HEK293 (cell line): ENCODE data around the gene GATAD2A.

Experiments
- CTCF ChIA-PET: fragments of 350-600 bp; formaldehyde crosslinking; extraction: SDS; loops from one replicate; lab custom pipeline; 2021; ENCODE audit warnings: antibody characterized with exemption; lab: Yijun Ruan, JAX
- POLR2A ChIA-PET: fragments of 300-600 bp; formaldehyde crosslinking; extraction: SDS; loops from one replicate; lab custom pipeline; 2020; ENCODE audit warnings: antibody characterized with exemption, inconsistent platforms; lab: Yijun Ruan, JAX
- H3K27ac ChIP-seq: fragments of 200-500 bp; sonication (Bioruptor generic); 2 replicates; pipeline ENCODE4 v1.5.1; 2014; ENCODE audit warnings: low read depth, low read length, control low read depth, inconsistent platforms; ENCODE audit errors: extremely low read depth
- H3K36me3 ChIP-seq, 2 experiments: fragments of 200-500 bp in 1 of 2; sonication (Bioruptor generic) in 1 of 2; 1 replicate in 1 of 2; 2 replicates in 1 of 2; pipeline ENCODE4 v1.5.1; 2014 to 2017; ENCODE audit warnings: inconsistent platforms in 2 of 2, low read length in 2 of 2; ENCODE audit not compliant: control insufficient read depth in 2 of 2, insufficient read depth in 1 of 2
- H3K4me1 ChIP-seq: fragments of 200-500 bp; sonication (Bioruptor generic); 2 replicates; pipeline ENCODE4 v1.5.1; 2014; ENCODE audit warnings: mild to moderate bottlenecking, low read length, inconsistent platforms; ENCODE audit not compliant: control insufficient read depth, insufficient read depth
- H3K4me3 ChIP-seq: 2 replicates; pipeline ENCODE4 v1.5.1; 2011; ENCODE audit warnings: low read depth, mild to moderate bottlenecking, control low read depth, low read length, moderate library complexity
- H3K9me3 ChIP-seq: fragments of 200-500 bp; sonication (Bioruptor generic); 2 replicates; pipeline ENCODE4 v1.5.1; 2014; ENCODE audit warnings: low read depth, low read length, inconsistent platforms; ENCODE audit not compliant: control insufficient read depth, insufficient read depth
- HOXC10 ChIP-seq: sonication (generic); formaldehyde crosslinking; IDR thresholded peaks from 2 replicates; pipeline ENCODE4 v1.8.1; 2023; ENCODE audit warnings: mild to moderate bottlenecking, missing genetic modification reagents
- MYNN ChIP-seq: fragments of 450-650 bp; formaldehyde crosslinking; IDR thresholded peaks from 2 replicates; pipeline ENCODE4 v1.5.1; 2016; ENCODE audit warnings: missing biosample characterization, missing genetic modification characterization, borderline replicate concordance
- MZF1 ChIP-seq: fragments of 450-650 bp; formaldehyde crosslinking; IDR thresholded peaks from 2 replicates; pipeline ENCODE4 v1.5.1; 2017; ENCODE audit warnings: missing biosample characterization, missing genetic modification characterization, borderline replicate concordance
- ZBTB20 ChIP-seq: fragments of 450-650 bp; formaldehyde crosslinking; IDR thresholded peaks from 2 replicates; pipeline ENCODE4 v1.5.1; 2016; ENCODE audit warnings: missing biosample characterization, missing genetic modification characterization
- ZBTB48 ChIP-seq: fragments of 450-650 bp; formaldehyde crosslinking; IDR thresholded peaks from 2 replicates; pipeline ENCODE4 v1.5.1; 2016; ENCODE audit warnings: missing biosample characterization, missing genetic modification characterization
- ZNF366 ChIP-seq: fragments of 450-650 bp; formaldehyde crosslinking; conservative IDR thresholded peaks from 2 replicates; pipeline ENCODE4 v1.5.1; 2016; ENCODE audit warnings: missing biosample characterization, missing genetic modification characterization
- ZNF48 ChIP-seq: fragments of 450-650 bp; formaldehyde crosslinking; IDR thresholded peaks from 2 replicates; pipeline ENCODE4 v1.5.1; 2016; ENCODE audit warnings: missing biosample characterization, missing genetic modification characterization
- ZNF514 ChIP-seq: fragments of 450-650 bp; formaldehyde crosslinking; IDR thresholded peaks from 2 replicates; pipeline ENCODE4 v1.5.1; 2016; ENCODE audit warnings: missing biosample characterization, missing genetic modification characterization
- ZNF555 ChIP-seq: fragments of 450-650 bp; formaldehyde crosslinking; conservative IDR thresholded peaks from 2 replicates; pipeline ENCODE4 v1.5.1; 2017; ENCODE audit warnings: missing biosample characterization, mild to moderate bottlenecking, missing genetic modification characterization, inconsistent platforms
- ZNF600 ChIP-seq: fragments of 450-650 bp; formaldehyde crosslinking; IDR thresholded peaks from 2 replicates; pipeline ENCODE4 v1.5.1; 2016; ENCODE audit warnings: missing biosample characterization, missing genetic modification characterization
- ZNF664 ChIP-seq: fragments of 450-650 bp; formaldehyde crosslinking; IDR thresholded peaks from 2 replicates; pipeline ENCODE4 v1.5.1; 2016; ENCODE audit warnings: missing biosample characterization, missing genetic modification characterization
- ZSCAN30 ChIP-seq: fragments of 450-650 bp; IDR thresholded peaks from 2 replicates; pipeline ENCODE4 v1.5.1; 2018; ENCODE audit warnings: missing biosample characterization, mild to moderate bottlenecking, missing genetic modification characterization, moderate library complexity
- TF ChIP-seq, protein P1 (sequence below): fragments of 450-650 bp; formaldehyde crosslinking; IDR thresholded peaks from 2 replicates; pipeline ENCODE4 v1.5.1; 2017; ENCODE audit warnings: missing biosample characterization, missing genetic modification characterization
- TF ChIP-seq, protein P2 (sequence below): fragments of 450-650 bp; formaldehyde crosslinking; IDR thresholded peaks from 2 replicates; pipeline ENCODE4 v1.5.1; 2016; ENCODE audit warnings: missing biosample characterization, missing genetic modification characterization
- TF ChIP-seq, protein P3 (sequence below): fragments of 450-650 bp; formaldehyde crosslinking; IDR thresholded peaks from 2 replicates; pipeline ENCODE4 v1.5.1; 2016; ENCODE audit warnings: missing biosample characterization, missing genetic modification characterization
- TF ChIP-seq, protein P4 (sequence below): fragments of 450-650 bp; formaldehyde crosslinking; IDR thresholded peaks from 2 replicates; pipeline ENCODE4 v1.5.1; 2016; ENCODE audit warnings: missing biosample characterization, missing genetic modification characterization
- TF ChIP-seq, protein P5 (sequence below): fragments of 450-650 bp; formaldehyde crosslinking; IDR thresholded peaks from 2 replicates; pipeline ENCODE4 v1.5.1; 2017; ENCODE audit warnings: missing biosample characterization, missing genetic modification characterization
- TF ChIP-seq, protein P6 (sequence below): fragments of 450-650 bp; formaldehyde crosslinking; IDR thresholded peaks from 2 replicates; pipeline ENCODE4 v1.5.1; 2016; ENCODE audit warnings: missing biosample characterization, missing genetic modification characterization

Gene GATAD2A

DNA sequence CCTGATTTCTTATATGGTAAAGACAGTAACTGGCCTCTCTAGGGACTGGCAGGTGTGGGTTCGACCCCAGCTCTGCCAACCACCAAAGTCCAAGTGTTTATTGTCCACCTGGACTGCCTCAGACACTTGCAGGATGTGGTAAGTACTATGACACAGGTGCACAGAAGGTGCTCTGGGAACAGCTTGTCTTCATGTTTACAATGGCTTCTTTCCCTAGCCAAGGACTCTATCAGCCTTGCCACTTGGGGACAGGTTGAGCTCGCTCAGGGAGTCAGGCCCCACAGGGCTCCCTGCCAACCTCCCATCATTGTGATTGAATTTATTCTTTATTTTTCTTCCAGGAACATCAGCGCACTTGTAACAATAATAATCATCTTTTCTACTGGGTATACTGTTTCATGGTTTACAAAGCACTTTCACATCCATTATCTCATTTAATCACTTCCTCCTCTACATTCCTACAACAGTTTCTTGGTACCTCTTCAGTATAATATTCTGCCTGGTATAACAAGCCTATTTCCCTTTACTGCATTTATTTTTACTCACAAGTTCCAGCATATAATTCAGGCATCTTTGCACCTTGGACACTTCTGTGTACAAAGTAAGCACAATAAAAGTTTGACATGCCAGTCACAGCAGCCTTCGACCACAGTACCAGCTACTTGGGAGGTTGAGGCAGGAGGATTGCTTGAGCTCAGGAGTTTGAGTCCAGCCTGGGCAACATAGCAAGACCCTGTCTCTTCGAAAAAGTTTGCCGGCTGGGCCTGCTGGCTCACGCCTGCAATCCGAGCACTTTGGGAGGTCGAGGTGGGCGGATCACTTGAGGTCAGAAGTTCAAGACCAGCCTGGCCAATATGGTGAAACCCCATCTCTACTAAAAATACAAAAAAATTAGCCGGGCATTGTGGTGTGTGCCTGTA is 24.2 kb upstream of the GATAD2A start (continued):
- TF ChIP-seq ZNF600 (tag by site-specific recombination) (no peak), MZF1 (tag by site-specific recombination) (no peak), ZNF514 (tag by site-specific recombination) (no peak), ZNF48 (tag by site-specific recombination) (no peak), MYNN (no peak), ZSCAN30 (tag by site-specific recombination) (no peak), ZNF366 (tag by site-specific recombination) (no peak), ZNF555 (tag by site-specific recombination) (no peak), HOXC10 (CRISPR knock-in tag) (no peak), ZBTB48 (tag by site-specific recombination) (no peak)
- TF ChIP-seq, protein P1, sequence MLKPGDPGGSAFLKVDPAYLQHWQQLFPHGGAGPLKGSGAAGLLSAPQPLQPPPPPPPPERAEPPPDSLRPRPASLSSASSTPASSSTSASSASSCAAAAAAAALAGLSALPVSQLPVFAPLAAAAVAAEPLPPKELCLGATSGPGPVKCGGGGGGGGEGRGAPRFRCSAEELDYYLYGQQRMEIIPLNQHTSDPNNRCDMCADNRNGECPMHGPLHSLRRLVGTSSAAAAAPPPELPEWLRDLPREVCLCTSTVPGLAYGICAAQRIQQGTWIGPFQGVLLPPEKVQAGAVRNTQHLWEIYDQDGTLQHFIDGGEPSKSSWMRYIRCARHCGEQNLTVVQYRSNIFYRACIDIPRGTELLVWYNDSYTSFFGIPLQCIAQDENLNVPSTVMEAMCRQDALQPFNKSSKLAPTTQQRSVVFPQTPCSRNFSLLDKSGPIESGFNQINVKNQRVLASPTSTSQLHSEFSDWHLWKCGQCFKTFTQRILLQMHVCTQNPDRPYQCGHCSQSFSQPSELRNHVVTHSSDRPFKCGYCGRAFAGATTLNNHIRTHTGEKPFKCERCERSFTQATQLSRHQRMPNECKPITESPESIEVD, result peak; percentile 92
- TF ChIP-seq, protein P2, sequence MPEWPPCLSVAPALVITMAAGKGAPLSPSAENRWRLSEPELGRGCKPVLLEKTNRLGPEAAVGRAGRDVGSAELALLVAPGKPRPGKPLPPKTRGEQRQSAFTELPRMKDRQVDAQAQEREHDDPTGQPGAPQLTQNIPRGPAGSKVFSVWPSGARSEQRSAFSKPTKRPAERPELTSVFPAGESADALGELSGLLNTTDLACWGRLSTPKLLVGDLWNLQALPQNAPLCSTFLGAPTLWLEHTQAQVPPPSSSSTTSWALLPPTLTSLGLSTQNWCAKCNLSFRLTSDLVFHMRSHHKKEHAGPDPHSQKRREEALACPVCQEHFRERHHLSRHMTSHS, result no peak
- TF ChIP-seq, protein P3, sequence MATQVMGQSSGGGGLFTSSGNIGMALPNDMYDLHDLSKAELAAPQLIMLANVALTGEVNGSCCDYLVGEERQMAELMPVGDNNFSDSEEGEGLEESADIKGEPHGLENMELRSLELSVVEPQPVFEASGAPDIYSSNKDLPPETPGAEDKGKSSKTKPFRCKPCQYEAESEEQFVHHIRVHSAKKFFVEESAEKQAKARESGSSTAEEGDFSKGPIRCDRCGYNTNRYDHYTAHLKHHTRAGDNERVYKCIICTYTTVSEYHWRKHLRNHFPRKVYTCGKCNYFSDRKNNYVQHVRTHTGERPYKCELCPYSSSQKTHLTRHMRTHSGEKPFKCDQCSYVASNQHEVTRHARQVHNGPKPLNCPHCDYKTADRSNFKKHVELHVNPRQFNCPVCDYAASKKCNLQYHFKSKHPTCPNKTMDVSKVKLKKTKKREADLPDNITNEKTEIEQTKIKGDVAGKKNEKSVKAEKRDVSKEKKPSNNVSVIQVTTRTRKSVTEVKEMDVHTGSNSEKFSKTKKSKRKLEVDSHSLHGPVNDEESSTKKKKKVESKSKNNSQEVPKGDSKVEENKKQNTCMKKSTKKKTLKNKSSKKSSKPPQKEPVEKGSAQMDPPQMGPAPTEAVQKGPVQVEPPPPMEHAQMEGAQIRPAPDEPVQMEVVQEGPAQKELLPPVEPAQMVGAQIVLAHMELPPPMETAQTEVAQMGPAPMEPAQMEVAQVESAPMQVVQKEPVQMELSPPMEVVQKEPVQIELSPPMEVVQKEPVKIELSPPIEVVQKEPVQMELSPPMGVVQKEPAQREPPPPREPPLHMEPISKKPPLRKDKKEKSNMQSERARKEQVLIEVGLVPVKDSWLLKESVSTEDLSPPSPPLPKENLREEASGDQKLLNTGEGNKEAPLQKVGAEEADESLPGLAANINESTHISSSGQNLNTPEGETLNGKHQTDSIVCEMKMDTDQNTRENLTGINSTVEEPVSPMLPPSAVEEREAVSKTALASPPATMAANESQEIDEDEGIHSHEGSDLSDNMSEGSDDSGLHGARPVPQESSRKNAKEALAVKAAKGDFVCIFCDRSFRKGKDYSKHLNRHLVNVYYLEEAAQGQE (tag by site-specific recombination), result no peak
- TF ChIP-seq, protein P4, sequence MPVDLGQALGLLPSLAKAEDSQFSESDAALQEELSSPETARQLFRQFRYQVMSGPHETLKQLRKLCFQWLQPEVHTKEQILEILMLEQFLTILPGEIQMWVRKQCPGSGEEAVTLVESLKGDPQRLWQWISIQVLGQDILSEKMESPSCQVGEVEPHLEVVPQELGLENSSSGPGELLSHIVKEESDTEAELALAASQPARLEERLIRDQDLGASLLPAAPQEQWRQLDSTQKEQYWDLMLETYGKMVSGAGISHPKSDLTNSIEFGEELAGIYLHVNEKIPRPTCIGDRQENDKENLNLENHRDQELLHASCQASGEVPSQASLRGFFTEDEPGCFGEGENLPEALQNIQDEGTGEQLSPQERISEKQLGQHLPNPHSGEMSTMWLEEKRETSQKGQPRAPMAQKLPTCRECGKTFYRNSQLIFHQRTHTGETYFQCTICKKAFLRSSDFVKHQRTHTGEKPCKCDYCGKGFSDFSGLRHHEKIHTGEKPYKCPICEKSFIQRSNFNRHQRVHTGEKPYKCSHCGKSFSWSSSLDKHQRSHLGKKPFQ (tag by site-specific recombination), result no peak
- TF ChIP-seq, protein P5, sequence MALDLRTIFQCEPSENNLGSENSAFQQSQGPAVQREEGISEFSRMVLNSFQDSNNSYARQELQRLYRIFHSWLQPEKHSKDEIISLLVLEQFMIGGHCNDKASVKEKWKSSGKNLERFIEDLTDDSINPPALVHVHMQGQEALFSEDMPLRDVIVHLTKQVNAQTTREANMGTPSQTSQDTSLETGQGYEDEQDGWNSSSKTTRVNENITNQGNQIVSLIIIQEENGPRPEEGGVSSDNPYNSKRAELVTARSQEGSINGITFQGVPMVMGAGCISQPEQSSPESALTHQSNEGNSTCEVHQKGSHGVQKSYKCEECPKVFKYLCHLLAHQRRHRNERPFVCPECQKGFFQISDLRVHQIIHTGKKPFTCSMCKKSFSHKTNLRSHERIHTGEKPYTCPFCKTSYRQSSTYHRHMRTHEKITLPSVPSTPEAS (tag by site-specific recombination), result no peak
- TF ChIP-seq, all 188 proteins: peak for 11

DNA sequence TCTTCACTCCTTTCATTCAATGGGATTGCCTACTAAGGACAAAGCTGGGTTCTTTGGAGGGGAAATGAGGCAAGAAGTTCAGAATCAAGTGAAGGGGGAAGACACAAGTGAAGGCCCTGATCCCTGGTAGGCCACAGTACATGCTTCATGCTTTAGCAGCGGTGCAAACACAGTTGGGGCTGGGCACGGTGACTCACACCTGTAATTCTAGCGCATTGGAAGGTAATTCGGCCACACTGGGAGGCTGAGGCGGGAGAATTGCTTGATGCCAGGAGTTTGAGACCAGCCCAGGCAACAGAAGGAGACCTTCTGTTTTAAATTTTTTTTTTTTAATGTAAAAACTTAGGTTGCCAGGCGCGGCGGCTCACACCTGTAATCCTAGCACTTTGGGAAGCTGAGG is 23.4 kb upstream of the GATAD2A start:
- ChIA-PET CTCF (interaction anchor here (1.2 to 1.4 kb wide), 2 partner anchors 19 to 109 kb away, joined by 4 to 5 read pairs; no protein-coding TSS in a partner anchor), POLR2A (no interaction called here)
- TF ChIP-seq, protein P4 (tag by site-specific recombination), result no peak
- TF ChIP-seq, protein P6, sequence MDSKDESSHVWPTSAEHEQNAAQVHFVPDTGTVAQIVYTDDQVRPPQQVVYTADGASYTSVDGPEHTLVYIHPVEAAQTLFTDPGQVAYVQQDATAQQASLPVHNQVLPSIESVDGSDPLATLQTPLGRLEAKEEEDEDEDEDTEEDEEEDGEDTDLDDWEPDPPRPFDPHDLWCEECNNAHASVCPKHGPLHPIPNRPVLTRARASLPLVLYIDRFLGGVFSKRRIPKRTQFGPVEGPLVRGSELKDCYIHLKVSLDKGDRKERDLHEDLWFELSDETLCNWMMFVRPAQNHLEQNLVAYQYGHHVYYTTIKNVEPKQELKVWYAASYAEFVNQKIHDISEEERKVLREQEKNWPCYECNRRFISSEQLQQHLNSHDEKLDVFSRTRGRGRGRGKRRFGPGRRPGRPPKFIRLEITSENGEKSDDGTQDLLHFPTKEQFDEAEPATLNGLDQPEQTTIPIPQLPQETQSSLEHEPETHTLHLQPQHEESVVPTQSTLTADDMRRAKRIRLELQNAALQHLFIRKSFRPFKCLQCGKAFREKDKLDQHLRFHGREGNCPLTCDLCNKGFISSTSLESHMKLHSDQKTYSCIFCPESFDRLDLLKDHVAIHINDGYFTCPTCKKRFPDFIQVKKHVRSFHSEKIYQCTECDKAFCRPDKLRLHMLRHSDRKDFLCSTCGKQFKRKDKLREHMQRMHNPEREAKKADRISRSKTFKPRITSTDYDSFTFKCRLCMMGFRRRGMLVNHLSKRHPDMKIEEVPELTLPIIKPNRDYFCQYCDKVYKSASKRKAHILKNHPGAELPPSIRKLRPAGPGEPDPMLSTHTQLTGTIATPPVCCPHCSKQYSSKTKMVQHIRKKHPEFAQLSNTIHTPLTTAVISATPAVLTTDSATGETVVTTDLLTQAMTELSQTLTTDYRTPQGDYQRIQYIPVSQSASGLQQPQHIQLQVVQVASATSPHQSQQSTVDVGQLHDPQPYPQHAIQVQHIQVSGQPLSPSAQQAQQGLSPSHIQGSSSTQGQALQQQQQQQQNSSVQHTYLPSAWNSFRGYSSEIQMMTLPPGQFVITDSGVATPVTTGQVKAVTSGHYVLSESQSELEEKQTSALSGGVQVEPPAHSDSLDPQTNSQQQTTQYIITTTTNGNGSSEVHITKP (tag by site-specific recombination), result no peak
- TF ChIP-seq ZBTB20 (tag by site-specific recombination) (no peak), ZNF664 (tag by site-specific recombination) (no peak)
- no peak overlapping the region for H3K27ac ChIP-seq
- H3K9me3 ChIP-seq, result no peaks in the 10 kb centered on the region
- peaks cover 9% of the 10 kb centered on the region for H3K4me1 ChIP-seq
- H3K36me3 ChIP-seq, result no peaks in the 10 kb centered on the region
- no peak overlapping the region for H3K4me3 ChIP-seq
